Measurements from ENCODE around the gene SH3D19.

SH3D19 gene

DNA sequence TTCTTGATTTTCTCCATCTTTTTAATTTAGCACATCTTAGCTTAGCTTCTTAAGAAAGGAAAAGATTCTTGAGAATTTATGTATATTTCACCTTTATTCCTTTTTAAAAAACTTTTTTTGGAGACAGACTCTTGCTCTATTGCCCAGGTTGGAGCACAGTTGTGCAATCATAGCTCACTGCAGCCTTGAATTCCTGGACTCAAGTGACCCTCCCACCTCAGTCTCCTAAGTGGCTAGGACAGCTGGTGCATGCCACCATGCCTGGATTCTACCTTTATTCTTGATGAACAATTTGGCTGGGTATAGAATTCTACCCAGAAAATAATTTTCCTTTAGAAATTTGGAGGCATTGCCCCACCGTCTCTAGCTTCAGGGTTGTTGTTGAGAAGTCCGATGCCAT lies 19.5 kb upstream of the SH3D19 start:
- TF ChIP-seq, protein P1, sequence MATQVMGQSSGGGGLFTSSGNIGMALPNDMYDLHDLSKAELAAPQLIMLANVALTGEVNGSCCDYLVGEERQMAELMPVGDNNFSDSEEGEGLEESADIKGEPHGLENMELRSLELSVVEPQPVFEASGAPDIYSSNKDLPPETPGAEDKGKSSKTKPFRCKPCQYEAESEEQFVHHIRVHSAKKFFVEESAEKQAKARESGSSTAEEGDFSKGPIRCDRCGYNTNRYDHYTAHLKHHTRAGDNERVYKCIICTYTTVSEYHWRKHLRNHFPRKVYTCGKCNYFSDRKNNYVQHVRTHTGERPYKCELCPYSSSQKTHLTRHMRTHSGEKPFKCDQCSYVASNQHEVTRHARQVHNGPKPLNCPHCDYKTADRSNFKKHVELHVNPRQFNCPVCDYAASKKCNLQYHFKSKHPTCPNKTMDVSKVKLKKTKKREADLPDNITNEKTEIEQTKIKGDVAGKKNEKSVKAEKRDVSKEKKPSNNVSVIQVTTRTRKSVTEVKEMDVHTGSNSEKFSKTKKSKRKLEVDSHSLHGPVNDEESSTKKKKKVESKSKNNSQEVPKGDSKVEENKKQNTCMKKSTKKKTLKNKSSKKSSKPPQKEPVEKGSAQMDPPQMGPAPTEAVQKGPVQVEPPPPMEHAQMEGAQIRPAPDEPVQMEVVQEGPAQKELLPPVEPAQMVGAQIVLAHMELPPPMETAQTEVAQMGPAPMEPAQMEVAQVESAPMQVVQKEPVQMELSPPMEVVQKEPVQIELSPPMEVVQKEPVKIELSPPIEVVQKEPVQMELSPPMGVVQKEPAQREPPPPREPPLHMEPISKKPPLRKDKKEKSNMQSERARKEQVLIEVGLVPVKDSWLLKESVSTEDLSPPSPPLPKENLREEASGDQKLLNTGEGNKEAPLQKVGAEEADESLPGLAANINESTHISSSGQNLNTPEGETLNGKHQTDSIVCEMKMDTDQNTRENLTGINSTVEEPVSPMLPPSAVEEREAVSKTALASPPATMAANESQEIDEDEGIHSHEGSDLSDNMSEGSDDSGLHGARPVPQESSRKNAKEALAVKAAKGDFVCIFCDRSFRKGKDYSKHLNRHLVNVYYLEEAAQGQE (IDR thresholded peaks at IDR 0.05; ENCODE audit: insufficient read depth in 1 of 2, low read depth in 2 of 2, low read length in 2 of 2) = no peak
- TF ChIP-seq POLR2AphosphoS5 (IDR thresholded peaks at IDR 0.05; ENCODE audit: low read depth, low read length) = no peak
- no peak for TF ChIP-seq SIN3A (IDR thresholded peaks at IDR 0.05; ENCODE audit: borderline replicate concordance, insufficient read depth, low read length)
- no peak for TF ChIP-seq FOXP2 (optimal IDR thresholded peaks at IDR 0.05; ENCODE audit: borderline replicate concordance, extremely low read depth, extremely low read length, insufficient read depth)
- TF ChIP-seq TAF1 (IDR thresholded peaks at IDR 0.05; ENCODE audit: borderline replicate concordance, insufficient read depth, low read length) = no peak

DNA sequence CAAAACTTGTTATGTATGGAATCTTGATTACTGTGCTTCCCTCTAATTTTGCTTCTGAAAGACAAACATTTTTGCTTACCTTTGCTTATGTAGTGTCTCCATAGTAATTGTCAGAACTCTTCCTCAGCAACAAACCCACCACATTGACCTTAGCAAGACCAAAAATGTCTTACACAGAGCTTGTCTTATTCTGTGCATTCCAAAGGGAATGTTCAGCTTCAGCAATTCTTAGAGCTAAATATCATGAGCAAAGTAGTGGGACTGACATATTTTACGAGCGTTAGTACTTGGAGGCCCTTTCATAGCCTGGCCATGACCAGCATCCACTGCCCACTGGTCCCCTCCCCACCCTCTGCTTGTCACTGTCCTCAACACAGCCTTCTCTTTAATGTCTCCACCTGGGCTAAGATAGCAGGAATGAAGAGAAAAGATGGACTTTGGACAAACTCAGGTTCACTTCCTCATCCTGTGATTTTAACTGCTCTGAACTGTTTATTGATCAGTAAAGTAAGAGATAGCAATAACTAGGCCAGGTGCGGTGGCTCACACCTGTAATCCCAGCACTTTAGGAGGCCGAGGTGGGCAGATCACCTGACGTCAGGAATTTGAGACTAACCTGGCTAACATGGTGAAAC lies 15.5 kb upstream of the SH3D19 start:
- no peak for TF ChIP-seq FOXP2 (optimal IDR thresholded peaks at IDR 0.05; ENCODE audit: borderline replicate concordance, extremely low read depth, extremely low read length, insufficient read depth)
- no peak for TF ChIP-seq POLR2AphosphoS5 (IDR thresholded peaks at IDR 0.05; ENCODE audit: low read depth, low read length)
- TF ChIP-seq, protein P1 (IDR thresholded peaks at IDR 0.05; ENCODE audit: insufficient read depth in 1 of 2, low read depth in 2 of 2, low read length in 2 of 2) = no peak
- TF ChIP-seq SIN3A (IDR thresholded peaks at IDR 0.05; ENCODE audit: borderline replicate concordance, insufficient read depth, low read length) = no peak
- TF ChIP-seq TAF1 (IDR thresholded peaks at IDR 0.05; ENCODE audit: borderline replicate concordance, insufficient read depth, low read length) = no peak

DNA sequence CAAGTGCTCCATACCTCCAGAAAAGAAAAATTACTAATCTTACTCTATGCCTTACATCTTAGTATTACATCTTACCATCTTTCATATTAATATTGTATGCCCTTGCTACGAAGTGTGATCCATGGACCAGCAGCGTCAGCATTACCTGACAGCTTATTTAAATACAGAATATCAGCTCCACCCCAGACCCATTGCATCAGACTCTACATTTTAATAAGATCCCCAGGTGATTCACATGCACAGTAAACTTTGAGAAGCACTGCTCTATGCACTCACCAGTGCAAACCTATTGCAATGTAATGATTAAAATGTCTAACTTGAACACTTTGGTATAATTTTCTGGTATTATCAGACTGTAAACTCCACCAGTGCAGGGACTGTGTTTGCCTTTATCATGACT lies 14.1 kb upstream of the SH3D19 start:
- TF ChIP-seq TAF1 (IDR thresholded peaks at IDR 0.05; ENCODE audit: borderline replicate concordance, insufficient read depth, low read length) (no peak), FOXP2 (optimal IDR thresholded peaks at IDR 0.05; ENCODE audit: borderline replicate concordance, extremely low read depth, extremely low read length, insufficient read depth) (no peak), SIN3A (IDR thresholded peaks at IDR 0.05; ENCODE audit: borderline replicate concordance, insufficient read depth, low read length) (no peak)

DNA sequence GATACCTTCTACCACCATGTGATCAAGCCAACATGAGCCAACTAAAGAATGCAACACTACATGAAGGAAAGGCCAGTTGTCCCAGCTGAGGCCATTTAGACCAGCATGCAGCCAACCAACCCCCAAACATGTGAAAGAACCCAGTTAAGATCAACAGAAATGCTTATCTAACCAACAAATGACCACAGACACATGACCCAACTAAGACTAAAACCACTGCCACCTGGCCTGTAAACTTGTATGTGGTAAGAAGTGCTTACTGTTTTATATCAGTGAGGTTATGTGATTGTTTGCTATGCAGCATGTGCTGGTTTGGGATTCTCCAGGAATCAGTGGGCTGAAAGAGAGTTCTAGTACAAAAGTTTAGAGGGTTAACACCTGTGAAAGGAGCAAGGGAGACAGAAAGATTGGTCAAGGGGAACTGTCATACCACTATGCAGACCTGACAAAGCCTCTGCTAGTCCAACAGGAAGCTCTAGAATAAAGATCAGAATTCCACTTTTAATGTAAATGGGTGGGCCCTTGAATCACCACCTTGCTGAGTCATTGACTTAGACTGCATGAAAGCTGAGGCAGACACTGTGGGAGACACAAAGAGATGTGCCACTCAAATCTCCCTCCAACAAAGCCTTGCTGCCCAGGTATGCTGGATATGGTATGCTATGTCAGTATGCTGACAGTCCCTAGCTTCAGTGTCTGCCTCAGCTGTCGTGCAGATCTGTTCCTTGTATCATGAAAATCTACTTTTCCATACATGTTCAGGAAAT lies 6.1 kb upstream of the SH3D19 start:
- TF ChIP-seq, protein P1 (IDR thresholded peaks at IDR 0.05; ENCODE audit: insufficient read depth in 1 of 2, low read depth in 2 of 2, low read length in 2 of 2) = no peak
- TF ChIP-seq POLR2AphosphoS5 (IDR thresholded peaks at IDR 0.05; ENCODE audit: low read depth, low read length) (no peak), FOXP2 (optimal IDR thresholded peaks at IDR 0.05; ENCODE audit: borderline replicate concordance, extremely low read depth, extremely low read length, insufficient read depth) (no peak), SIN3A (IDR thresholded peaks at IDR 0.05; ENCODE audit: borderline replicate concordance, insufficient read depth, low read length) (no peak), TAF1 (IDR thresholded peaks at IDR 0.05; ENCODE audit: borderline replicate concordance, insufficient read depth, low read length) (no peak)

DNA sequence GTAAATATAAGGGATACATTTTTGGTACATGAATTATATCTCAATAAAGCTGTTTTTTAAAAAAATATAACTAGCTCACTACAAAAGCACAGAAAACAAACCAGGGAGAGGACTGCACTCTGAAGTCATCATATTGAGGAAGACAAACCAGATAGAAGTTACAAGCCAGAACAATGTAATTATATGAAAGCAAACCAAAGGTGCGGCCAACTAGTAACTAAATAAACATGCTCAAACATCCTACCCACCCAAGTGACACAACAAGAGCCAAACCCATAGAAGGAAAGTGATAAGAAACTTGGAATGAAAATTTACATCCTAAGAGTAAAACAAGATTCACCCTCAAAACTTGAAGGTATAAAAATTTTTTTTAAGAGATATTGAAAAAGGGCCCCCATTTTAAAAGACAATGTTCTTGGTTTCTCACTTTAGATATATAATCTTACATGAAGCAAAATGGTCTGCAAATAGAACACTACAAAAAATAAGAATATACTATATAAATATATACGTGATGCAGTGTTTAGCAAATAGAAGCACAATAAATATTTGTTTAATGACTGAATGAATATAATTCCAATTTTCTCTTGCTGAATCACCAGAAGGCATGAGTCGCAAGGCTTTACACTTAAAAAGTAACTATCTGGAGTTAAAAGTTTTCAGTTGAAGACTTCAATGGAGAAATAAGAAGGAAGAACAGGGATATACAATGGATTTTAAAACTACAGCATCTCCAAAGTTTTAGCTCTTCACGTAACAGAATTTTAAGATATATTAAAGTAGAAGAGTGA lies 4.0 kb upstream of the SH3D19 start:
- TF ChIP-seq SIN3A (IDR thresholded peaks at IDR 0.05; ENCODE audit: borderline replicate concordance, insufficient read depth, low read length) (no peak), POLR2AphosphoS5 (IDR thresholded peaks at IDR 0.05; ENCODE audit: low read depth, low read length) (no peak), FOXP2 (optimal IDR thresholded peaks at IDR 0.05; ENCODE audit: borderline replicate concordance, extremely low read depth, extremely low read length, insufficient read depth) (no peak)

All from PFSK-1 (cell line).